NCI-H2081 (cell line): Measurements from ENCODE around the gene ESPNL.
"Not testable (repeated sequence)": the region's sequence is repeated elsewhere in the genome, so short reads cannot be mapped to it uniquely, and the experiment has no call there.

Experiments used
- DNase-seq, 2 experiments: peaks; one replicate each; lab custom pipeline; 2025; lab: John Stamatoyannopoulos, UW

ESPNL gene

GRCh38 chr2:238115709-238116108 lies 15.6 kb downstream of the ESPNL start:
- DNase-seq: not testable (repeated sequence)

- no peak for DNase-seq
These were observed 16.4 kb downstream of the ESPNL start for GRCh38 chr2:238116298-238117198.

- no peak for DNase-seq
These were observed 17.3 kb downstream of the ESPNL start for GRCh38 chr2:238117199-238118154.

- no peak for DNase-seq
These were observed 19.8 kb downstream of the ESPNL start for GRCh38 chr2:238119756-238120462.

GRCh38 chr2:238120463-238121298 lies 20.5 kb downstream of the ESPNL start:
- no peak for DNase-seq

GRCh38 chr2:238121511-238122286 lies 21.6 kb downstream of the ESPNL start:
- DNase-seq: no peak

GRCh38 chr2:238122287-238123217 lies 22.4 kb downstream of the ESPNL start:
- no peak for DNase-seq

GRCh38 chr2:238123218-238123971 lies 23.3 kb downstream of the ESPNL start:
- no peak for DNase-seq

- no peak for DNase-seq
These were observed 23.9 kb downstream of the ESPNL start for GRCh38 chr2:238123991-238124470.

GRCh38 chr2:238124488-238125126 lies 24.5 kb downstream of the ESPNL start:
- DNase-seq: no peak

GRCh38 chr2:238125127-238125885 lies 25.2 kb downstream of the ESPNL start:
- no peak for DNase-seq

GRCh38 chr2:238126338-238126737 lies 26.2 kb downstream of the ESPNL start:
- no peak for DNase-seq

GRCh38 chr2:238126775-238127164 lies 26.6 kb downstream of the ESPNL start:
- DNase-seq: no peak

GRCh38 chr2:238127165-238128060 lies 27.3 kb downstream of the ESPNL start:
- no peak for DNase-seq

- no peak for DNase-seq
These were observed 27.9 kb downstream of the ESPNL start for GRCh38 chr2:238128061-238128440.

GRCh38 chr2:238128534-238129001 lies 28.4 kb downstream of the ESPNL start:
- no peak for DNase-seq
